ENCODE data around the gene STIMATE.

Gene STIMATE

DNA sequence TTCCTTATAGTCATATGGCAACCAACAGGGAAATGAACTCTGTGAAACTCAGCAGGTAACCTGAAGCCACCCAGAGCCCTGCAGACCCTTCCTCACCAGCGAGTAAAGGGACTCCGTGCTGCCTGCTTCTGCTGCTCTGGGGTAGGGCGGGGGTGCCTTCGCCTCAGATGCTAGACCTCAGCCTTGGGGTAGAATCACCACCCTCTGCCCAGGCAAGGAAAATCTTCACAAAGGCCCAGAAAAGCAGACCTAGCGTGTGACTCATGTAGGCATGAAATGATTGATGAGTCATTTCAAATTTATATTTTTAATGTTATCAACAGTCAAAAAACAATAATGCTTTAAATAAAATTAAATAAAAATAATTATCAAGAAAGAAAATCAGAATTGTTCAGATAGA lies 6.6 kb downstream of the STIMATE start:
- Histone ChIP-seq H3K27me3 (ENCODE audit: low read depth) (no peaks in the 10 kb centered on the region), H3K4me1 (no peaks in the 10 kb centered on the region), H3K9me3 (no peaks in the 10 kb centered on the region), H3K36me3 (replicated peaks) (no peaks in the 10 kb centered on the region), H3K4me3 (no peak overlapping the region)
- in situ Hi-C loops (cut with MboI; ENCODE audit: low sequenced_read_pairs) = no loop called here
- no peak for DNase-seq (ENCODE audit: low spot score in 2 of 2)

DNA sequence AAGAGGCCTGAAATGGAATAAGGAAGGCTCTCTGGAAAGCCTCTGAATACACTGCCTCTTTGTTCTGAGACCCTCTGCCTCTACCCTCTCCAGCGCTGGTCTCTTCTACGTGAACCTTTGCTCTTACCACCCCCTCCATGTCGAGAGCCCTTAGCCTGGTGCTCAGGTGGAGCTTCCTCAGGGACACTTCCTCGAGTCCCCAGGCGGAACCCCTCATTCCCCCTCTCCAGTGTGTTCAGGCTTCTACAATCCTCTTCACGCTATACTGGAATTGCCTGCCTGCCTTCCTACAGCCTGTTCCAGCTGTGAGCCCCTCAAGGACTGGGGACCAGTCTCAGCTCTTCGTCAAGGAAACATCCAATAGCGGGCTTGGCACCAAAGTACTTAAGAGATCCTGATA lies 7.4 kb downstream of the STIMATE start:
- in situ Hi-C loops (cut with MboI; ENCODE audit: low sequenced_read_pairs) = no loop called here
- Histone ChIP-seq H3K9me3 (no peaks in the 10 kb centered on the region), H3K36me3 (replicated peaks) (0 out of 2 replicates have a peak, but pooled peaks cover 5% of the 10 kb centered on the region), H3K4me3 (no peak overlapping the region), H3K4me1 (no peaks in the 10 kb centered on the region), H3K27me3 (ENCODE audit: low read depth) (no peaks in the 10 kb centered on the region)
- DNase-seq (ENCODE audit: low spot score in 2 of 2) = no peak

DNA sequence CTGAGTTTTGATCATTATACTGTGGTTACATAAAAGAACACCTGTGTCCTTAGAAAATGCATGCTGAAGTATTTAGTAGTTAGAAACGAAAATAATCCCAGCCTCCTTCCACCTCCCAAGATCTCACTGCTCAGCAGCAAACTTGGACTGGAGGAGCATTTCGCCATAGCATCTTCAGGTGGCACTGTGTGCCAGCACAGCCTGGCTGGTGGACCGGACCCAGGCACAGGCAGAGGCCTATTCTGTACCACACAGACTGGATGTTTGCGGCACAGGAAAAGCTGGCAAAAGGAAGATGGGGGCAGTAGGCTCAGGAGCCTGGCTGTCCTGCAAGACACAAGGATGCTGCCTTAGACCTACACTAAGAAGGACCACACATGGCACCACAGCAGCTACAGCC lies 10.2 kb downstream of the STIMATE start:
- Histone ChIP-seq H3K27me3 (ENCODE audit: low read depth) (no peaks in the 10 kb centered on the region), H3K9me3 (no peaks in the 10 kb centered on the region), H3K4me1 (peaks cover 8% of the 10 kb centered on the region; the same call in 1 of the 2 replicates), H3K4me3 (no peak overlapping the region), H3K36me3 (replicated peaks) (peaks cover 5% of the 10 kb centered on the region; the same call in 1 of the 2 replicates)
- in situ Hi-C loops (cut with MboI; ENCODE audit: low sequenced_read_pairs) = no loop called here
- no peak for DNase-seq (ENCODE audit: low spot score in 2 of 2)

- Histone ChIP-seq H3K27me3 (ENCODE audit: low read depth) (no peaks in the 10 kb centered on the region), H3K4me3 (no peak overlapping the region), H3K9me3 (no peaks in the 10 kb centered on the region), H3K4me1 (peaks cover 8% of the 10 kb centered on the region; the same call in 1 of the 2 replicates), H3K36me3 (replicated peaks) (peaks cover 5% of the 10 kb centered on the region; the same call in 1 of the 2 replicates)
- in situ Hi-C loops (cut with MboI; ENCODE audit: low sequenced_read_pairs) = no loop called here
- DNase-seq (ENCODE audit: low spot score in 2 of 2) = no peak
Measured at GRCh38 chr3:52886049-52886730, 11.2 kb downstream of the STIMATE start.

DNA sequence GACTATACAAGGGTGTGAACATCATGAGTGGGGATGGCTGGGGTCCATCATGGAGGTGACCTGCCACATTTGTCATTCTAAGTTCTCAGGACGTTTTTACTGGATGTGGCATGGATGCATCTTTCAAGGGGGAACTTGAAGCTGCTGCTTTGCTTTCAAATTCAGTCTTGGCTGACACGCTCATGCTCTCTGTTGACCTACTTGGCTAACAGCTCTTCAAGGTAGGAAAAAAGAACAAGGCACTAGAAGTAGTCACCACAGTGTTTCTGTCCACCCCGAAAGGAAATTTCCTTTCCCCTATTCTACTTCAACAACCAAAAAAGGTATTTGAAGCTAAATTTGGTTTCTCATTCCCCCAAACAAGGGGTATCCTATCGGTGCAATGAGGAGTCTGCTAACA lies 15.0 kb downstream of the STIMATE start:
- in situ Hi-C loops (cut with MboI; ENCODE audit: low sequenced_read_pairs) = no loop called here
- Histone ChIP-seq H3K36me3 (replicated peaks) (peaks cover 5% of the 10 kb centered on the region; the same call in 1 of the 2 replicates), H3K27me3 (ENCODE audit: low read depth) (no peaks in the 10 kb centered on the region)

GRCh38 chr3:52881871-52882270 lies 15.5 kb downstream of the STIMATE start:
- in situ Hi-C loops (cut with MboI; ENCODE audit: low sequenced_read_pairs) = no loop called here
- peaks cover 5% of the 10 kb centered on the region; the same call in 1 of the 2 replicates for H3K36me3 ChIP-seq (replicated peaks)
- no peak overlapping the region for H3K4me3 ChIP-seq
- H3K27me3 ChIP-seq (ENCODE audit: low read depth) = no peaks in the 10 kb centered on the region
- no peaks in the 10 kb centered on the region for H3K9me3 ChIP-seq
- peaks cover 8% of the 10 kb centered on the region; the same call in 1 of the 2 replicates for H3K4me1 ChIP-seq
- DNase-seq (ENCODE audit: low spot score in 2 of 2) = no peak

More for the DNA sequence above, 15.0 kb downstream of the STIMATE start:
- DNase-seq (ENCODE audit: low spot score in 2 of 2) = no peak
- Histone ChIP-seq H3K4me3 (no peak overlapping the region), H3K4me1 (peaks cover 8% of the 10 kb centered on the region; the same call in 1 of the 2 replicates), H3K9me3 (no peaks in the 10 kb centered on the region)

DNA sequence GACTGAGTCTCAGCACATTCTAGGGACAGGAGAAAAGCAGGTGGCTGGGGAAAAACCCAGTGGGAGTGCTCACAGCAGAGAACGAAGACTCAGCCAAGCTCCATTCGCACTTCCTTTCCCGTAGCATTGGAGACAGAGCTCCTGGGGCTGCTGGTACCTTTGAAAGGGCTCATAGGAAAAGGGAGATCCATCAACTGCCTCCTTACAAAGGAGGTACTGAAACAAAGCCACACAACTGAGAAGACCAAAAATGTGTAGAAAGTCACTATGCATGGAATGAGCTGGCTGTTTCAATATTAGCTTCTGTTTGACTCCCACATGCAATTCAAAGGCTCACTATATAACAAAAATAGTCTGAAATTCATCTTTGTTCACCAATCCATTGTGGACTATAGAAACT lies 16.9 kb downstream of the STIMATE start:
- no peaks in the 10 kb centered on the region for H3K27me3 ChIP-seq (ENCODE audit: low read depth)
- H3K36me3 ChIP-seq (replicated peaks) = peaks cover 4% of the 10 kb centered on the region; the same call in 1 of the 2 replicates
- in situ Hi-C loops (cut with MboI; ENCODE audit: low sequenced_read_pairs) = no loop called here
- H3K4me1 ChIP-seq = peaks cover 8% of the 10 kb centered on the region; the same call in 1 of the 2 replicates
- no peak overlapping the region for H3K4me3 ChIP-seq
- DNase-seq (ENCODE audit: low spot score in 2 of 2) = no peak
- H3K9me3 ChIP-seq = no peaks in the 10 kb centered on the region

- H3K4me3 ChIP-seq = no peak overlapping the region
- H3K4me1 ChIP-seq = peaks cover 8% of the 10 kb centered on the region; the same call in 1 of the 2 replicates
- in situ Hi-C loops (cut with MboI; ENCODE audit: low sequenced_read_pairs) = no loop called here
- no peaks in the 10 kb centered on the region for H3K27me3 ChIP-seq (ENCODE audit: low read depth)
- H3K9me3 ChIP-seq = no peaks in the 10 kb centered on the region
- H3K36me3 ChIP-seq (replicated peaks) = no peaks in the 10 kb centered on the region; the same call in 1 of the 2 replicates
- no peak for DNase-seq (ENCODE audit: low spot score in 2 of 2)
Measured at GRCh38 chr3:52880047-52880446, 17.3 kb downstream of the STIMATE start.

GRCh38 chr3:52879581-52879980 lies 17.8 kb downstream of the STIMATE start:
- H3K4me1 ChIP-seq = peaks cover 8% of the 10 kb centered on the region; the same call in 1 of the 2 replicates
- H3K9me3 ChIP-seq = no peaks in the 10 kb centered on the region
- no peaks in the 10 kb centered on the region for H3K27me3 ChIP-seq (ENCODE audit: low read depth)
- in situ Hi-C loops (cut with MboI; ENCODE audit: low sequenced_read_pairs) = no loop called here
- H3K4me3 ChIP-seq = no peak overlapping the region
- DNase-seq (ENCODE audit: low spot score in 2 of 2) = no peak
- no peaks in the 10 kb centered on the region; the same call in 1 of the 2 replicates for H3K36me3 ChIP-seq (replicated peaks)

DNA sequence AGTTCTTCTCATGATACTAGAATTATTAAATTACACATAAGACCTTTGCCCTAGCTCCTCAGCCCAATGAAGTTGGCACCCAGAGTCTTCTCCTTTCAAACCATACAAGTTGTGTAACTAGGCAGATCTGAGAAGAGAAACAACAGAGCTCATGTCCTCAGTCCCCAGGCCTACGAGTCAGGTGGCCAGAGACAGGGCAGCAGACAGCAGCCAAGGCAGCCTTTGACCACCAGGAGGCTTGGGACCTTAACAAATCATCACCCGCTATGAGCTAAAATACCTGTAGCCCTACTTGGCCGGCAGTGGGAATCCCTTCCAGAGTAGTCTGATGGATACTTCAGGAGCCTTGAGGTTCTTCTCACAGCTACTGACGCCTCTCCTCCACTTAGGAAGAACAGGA lies 18.3 kb downstream of the STIMATE start:
- Histone ChIP-seq H3K4me3 (no peak overlapping the region), H3K27me3 (ENCODE audit: low read depth) (no peaks in the 10 kb centered on the region), H3K36me3 (replicated peaks) (no peaks in the 10 kb centered on the region; the same call in 1 of the 2 replicates), H3K9me3 (no peaks in the 10 kb centered on the region), H3K4me1 (peaks cover 8% of the 10 kb centered on the region; the same call in 1 of the 2 replicates)
- in situ Hi-C loops (cut with MboI; ENCODE audit: low sequenced_read_pairs) = no loop called here
- DNase-seq (ENCODE audit: low spot score in 2 of 2) = no peak

- Histone ChIP-seq H3K4me1 (no peaks in the 10 kb centered on the region; the same call in 1 of the 2 replicates), H3K4me3 (no peak overlapping the region), H3K27me3 (ENCODE audit: low read depth) (no peaks in the 10 kb centered on the region), H3K9me3 (no peaks in the 10 kb centered on the region), H3K36me3 (replicated peaks) (no peaks in the 10 kb centered on the region; the same call in 1 of the 2 replicates)
- DNase-seq (ENCODE audit: low spot score in 2 of 2) = no peak
- in situ Hi-C loops (cut with MboI; ENCODE audit: low sequenced_read_pairs) = no loop called here
Measured at GRCh38 chr3:52877085-52877484, 20.3 kb downstream of the STIMATE start.

GRCh38 chr3:52874864-52875587 lies 22.3 kb downstream of the STIMATE start:
- no peak for DNase-seq (ENCODE audit: low spot score in 2 of 2)
- Histone ChIP-seq H3K27me3 (ENCODE audit: low read depth) (no peaks in the 10 kb centered on the region), H3K4me1 (no peaks in the 10 kb centered on the region; the same call in 1 of the 2 replicates), H3K9me3 (no peaks in the 10 kb centered on the region), H3K36me3 (replicated peaks) (no peaks in the 10 kb centered on the region), H3K4me3 (no peak overlapping the region)
- in situ Hi-C loops (cut with MboI; ENCODE audit: low sequenced_read_pairs) = no loop called here

DNA sequence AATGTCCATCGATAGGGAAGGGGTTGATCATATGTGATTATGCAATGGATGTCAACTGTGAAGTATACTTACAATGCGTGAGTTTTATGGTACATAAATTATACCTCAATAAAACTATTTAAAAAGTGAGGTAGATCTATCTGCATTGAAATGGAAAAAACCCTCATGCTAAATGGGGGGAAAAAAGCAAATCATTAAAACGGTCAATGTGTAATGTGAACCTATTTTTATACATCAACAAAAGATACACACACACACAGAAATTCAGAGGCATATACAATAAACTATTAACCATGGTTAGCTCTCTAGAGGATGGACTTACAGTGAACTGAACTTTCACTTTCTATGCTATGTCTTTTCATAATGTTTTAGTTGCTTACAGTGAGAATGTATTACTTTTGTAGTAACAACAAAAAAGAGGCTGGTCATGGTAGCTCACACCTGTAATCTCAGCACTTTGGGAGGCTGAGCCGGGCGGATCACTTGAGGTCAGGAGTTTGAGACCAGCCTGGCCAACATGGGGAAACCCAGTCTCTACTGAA lies 23.1 kb downstream of the STIMATE start:
- no peaks in the 10 kb centered on the region for H3K27me3 ChIP-seq (ENCODE audit: low read depth)
- in situ Hi-C loops (cut with MboI; ENCODE audit: low sequenced_read_pairs) = no loop called here
- no peaks in the 10 kb centered on the region for H3K36me3 ChIP-seq (replicated peaks)
- no peaks in the 10 kb centered on the region; the same call in 1 of the 2 replicates for H3K4me1 ChIP-seq
- no peak overlapping the region for H3K4me3 ChIP-seq
- no peaks in the 10 kb centered on the region for H3K9me3 ChIP-seq
- DNase-seq (ENCODE audit: low spot score in 2 of 2) = no peak
